RWPE1 (cell line): Measurements from ENCODE around the gene ASIC4.

Source experiments
- CTCF ChIA-PET: fragments of 350-600 bp; sonication (Branson Sonifier 250); formaldehyde crosslinking; extraction: SDS; loops from one replicate; lab custom pipeline; 2021; lab: Yijun Ruan, JAX
- POLR2A ChIA-PET: fragments of 400-600 bp; formaldehyde crosslinking; extraction: SDS; loops from one replicate; lab custom pipeline; 2020; ENCODE audit warnings: antibody characterized with exemption; ENCODE audit not compliant: low non-redundant PET; lab: Yijun Ruan, JAX
- DNase-seq: peaks from one replicate; pipeline ENCODE4 v3.0.0; 2012; ENCODE audit warnings: low spot score
- H3K27ac ChIP-seq: fragments of 450-650 bp; 2 replicates; pipeline ENCODE4 v1.5.1; 2017
- TF ChIP-seq, protein P1 (sequence below): fragments of 450-650 bp; conservative IDR thresholded peaks from 2 replicates; pipeline ENCODE4 v1.5.1; 2017; ENCODE audit warnings: low read depth, mild to moderate bottlenecking

ASIC4 gene

DNA sequence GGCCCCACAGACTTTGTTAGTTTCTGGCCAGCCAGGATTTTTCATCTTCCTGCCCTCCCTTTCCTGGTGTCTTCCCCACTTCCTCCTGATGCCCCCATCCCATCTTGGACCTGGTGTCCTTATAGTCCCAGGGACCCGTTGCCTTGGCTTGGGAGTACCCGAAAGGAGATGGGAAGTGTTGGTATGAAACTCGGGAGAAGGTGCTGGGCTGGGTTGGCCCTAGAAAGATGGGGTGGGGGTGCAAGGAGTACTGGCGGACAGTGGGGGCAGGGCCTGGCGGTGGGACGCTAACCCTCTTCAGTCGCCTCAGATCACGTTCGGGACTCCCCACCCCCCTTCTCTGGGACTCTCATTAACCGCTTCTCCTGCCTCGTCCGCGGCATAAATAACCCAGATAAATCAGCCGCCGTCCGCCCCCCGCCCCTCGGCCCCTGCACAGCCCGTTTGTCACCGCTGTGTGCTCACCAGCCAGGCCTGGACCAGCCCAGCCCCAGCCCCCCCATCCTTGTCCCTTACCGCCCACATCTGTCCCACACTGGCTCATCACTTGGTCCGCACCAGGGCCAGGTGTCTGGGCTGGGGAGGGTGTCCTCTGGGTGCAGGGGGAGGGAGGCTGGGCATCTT lies 3.7 kb upstream of the ASIC4 start:
- no peak overlapping the region for H3K27ac ChIP-seq
- ChIA-PET CTCF (interaction anchor here (0.7 to 3.6 kb wide), 10 partner anchors 10 to 456 kb away, joined by 3 to 26 read pairs (median 4); partner anchors contain the start of gene GMPPA), POLR2A (interaction anchor here (1.0 kb wide), 1 partner anchor 12 kb away, joined by 3 read pairs; the partner anchor contains the start of gene GMPPA)
- TF ChIP-seq, protein P1, sequence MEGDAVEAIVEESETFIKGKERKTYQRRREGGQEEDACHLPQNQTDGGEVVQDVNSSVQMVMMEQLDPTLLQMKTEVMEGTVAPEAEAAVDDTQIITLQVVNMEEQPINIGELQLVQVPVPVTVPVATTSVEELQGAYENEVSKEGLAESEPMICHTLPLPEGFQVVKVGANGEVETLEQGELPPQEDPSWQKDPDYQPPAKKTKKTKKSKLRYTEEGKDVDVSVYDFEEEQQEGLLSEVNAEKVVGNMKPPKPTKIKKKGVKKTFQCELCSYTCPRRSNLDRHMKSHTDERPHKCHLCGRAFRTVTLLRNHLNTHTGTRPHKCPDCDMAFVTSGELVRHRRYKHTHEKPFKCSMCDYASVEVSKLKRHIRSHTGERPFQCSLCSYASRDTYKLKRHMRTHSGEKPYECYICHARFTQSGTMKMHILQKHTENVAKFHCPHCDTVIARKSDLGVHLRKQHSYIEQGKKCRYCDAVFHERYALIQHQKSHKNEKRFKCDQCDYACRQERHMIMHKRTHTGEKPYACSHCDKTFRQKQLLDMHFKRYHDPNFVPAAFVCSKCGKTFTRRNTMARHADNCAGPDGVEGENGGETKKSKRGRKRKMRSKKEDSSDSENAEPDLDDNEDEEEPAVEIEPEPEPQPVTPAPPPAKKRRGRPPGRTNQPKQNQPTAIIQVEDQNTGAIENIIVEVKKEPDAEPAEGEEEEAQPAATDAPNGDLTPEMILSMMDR, result no peak
- DNase-seq, result no peak

DNA sequence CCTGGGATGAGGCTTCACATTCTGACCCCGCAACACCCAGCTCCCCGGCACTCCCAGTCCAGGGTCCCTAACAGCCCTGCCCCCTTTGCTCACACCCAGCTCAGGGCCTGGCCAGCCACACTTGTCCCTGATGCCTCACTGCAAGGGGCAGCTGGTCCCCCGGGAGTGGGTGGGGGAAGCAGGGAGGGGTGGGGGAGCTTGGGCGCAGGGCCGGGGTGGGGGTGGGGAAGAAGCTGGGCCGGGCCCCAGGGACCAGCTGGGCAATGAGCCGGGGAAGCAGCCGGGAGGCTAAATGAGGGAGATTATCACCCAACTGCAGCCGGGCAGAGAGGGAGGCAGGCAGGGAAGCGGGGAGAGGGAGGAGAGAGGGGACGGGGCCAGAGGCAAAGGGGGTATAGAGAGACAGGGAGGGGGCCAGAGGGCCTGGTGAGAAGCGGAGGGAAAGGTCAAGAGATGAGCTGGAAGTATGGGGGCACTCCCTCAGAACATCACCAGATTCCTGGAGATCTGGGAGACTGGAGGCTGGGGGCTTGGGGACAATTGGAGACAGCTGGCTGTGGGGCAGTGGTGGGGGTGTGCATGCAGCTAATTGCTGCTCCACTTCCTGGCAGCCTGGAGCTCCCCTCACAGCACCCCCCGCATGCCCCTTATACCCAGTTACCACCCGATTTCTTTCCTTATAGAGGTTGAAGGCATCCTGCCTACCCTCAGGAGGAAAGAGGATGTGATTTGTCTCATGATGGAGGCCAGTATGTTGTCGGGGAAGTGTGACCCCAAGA lies 2.5 kb upstream of the ASIC4 start:
- TF ChIP-seq, protein P1, result no peak
- CTCF ChIA-PET, result interaction anchor here (0.6 to 1.2 kb wide), 3 partner anchors 9 to 20 kb away, joined by 3 to 4 read pairs (median 4); no protein-coding TSS in a partner anchor
- DNase-seq, result no peak
- no peak overlapping the region for H3K27ac ChIP-seq
- POLR2A ChIA-PET, result no interaction called here

DNA sequence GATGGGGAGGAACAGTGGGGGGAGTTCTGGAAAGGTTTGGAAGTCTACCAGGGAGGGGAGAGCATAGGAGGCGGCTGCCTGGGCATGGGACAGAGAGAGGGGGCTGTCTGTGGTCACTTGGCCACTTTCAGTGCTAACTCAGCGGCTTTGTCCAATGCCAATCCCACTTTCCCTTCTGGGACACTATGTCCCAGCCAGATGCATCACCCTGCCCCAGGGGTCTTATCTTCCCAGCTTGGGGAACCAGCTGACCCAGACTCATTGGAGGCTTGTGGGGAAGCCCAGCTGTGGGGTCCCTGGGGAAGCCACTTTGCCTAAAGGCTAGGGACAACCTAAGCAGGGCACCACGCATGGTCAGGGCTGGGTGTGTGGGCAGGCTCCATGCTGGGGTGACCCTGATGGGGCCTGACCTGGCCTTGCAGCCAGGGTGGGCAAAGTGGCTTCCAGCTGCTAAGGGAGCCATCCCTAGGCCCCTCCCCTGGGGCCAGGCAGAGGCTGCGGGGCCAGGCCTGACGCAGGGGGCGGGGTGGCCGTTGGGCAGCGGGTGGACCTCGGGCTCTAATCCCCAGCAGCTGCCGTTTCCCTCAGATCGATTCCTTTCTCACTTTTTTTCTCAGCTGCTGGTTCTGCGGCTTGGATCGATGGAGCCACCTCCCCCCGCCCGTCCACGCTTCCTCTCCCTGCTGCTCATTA lies 1.6 kb upstream of the ASIC4 start:
- ChIA-PET CTCF (interaction anchor here (0.6 to 1.5 kb wide), 2 partner anchors 17 to 19 kb away, joined by 4 to 6 read pairs; no protein-coding TSS in a partner anchor), POLR2A (no interaction called here)
- no peak for DNase-seq
- no peak overlapping the region for H3K27ac ChIP-seq
- TF ChIP-seq, protein P1, result no peak

DNA sequence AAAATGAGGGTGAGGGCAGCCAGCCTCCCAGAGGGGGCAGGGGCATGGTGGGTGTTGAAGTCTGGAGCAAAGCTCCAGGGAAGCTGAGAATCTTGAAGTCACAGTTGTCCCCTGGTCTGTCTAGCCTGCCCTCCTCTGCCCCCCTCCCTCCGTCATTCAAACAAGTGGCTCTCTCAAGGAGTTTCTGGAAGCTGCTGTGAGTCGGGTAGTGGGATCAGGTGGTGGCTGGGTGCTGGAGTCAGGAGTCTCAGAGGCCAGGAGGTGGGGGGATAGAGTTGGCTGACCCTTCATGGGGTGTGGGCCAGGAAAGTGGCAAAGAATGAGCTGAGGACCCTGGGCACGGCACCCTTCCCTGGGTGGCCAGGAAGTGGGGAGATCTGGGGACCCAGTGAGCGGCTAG lies 495 bp upstream of the ASIC4 start:
- ChIA-PET CTCF (interaction anchor here (0.6 to 1.5 kb wide), 3 partner anchors 12 to 17 kb away, joined by 3 to 6 read pairs (median 3); no protein-coding TSS in a partner anchor), POLR2A (no interaction called here)
- DNase-seq, result no peak
- TF ChIP-seq, protein P1, result no peak
- no peak overlapping the region for H3K27ac ChIP-seq

DNA sequence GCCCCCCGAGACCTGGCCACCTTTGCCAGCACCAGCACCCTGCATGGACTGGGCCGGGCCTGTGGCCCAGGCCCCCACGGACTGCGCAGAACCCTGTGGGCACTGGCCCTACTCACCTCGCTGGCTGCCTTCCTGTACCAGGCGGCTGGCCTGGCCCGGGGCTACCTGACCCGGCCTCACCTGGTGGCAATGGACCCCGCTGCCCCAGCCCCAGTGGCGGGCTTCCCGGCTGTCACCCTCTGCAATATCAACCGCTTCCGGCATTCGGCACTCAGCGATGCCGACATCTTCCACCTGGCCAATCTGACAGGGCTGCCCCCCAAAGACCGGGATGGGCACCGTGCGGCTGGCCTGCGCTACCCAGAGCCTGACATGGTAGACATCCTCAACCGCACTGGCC lies 554 bp downstream of the ASIC4 start:
- DNase-seq, result no peak
- ChIA-PET POLR2A (interaction anchor here (0.6 kb wide), 1 partner anchor 45 kb away, joined by 3 read pairs; no protein-coding TSS in a partner anchor), CTCF (no interaction called here)
- TF ChIP-seq, protein P1, result no peak
- no peak overlapping the region for H3K27ac ChIP-seq
